ENCODE measurements around the gene ITPRIP.
A peak's percentile ranks its signal among the peaks of the same experiment; 100 is the strongest.

Gene ITPRIP

GRCh38 chr10:104306897-104307296, 31.4 kb downstream of the ITPRIP start:
- Histone ChIP-seq H3K4me3 (ENCODE audit: severe bottlenecking) (no peak overlapping the region), H3K4me1 (ENCODE audit: insufficient read depth, poor library complexity, severe bottlenecking) (peaks cover 4% of the 10 kb centered on the region), H3K27me3 (ENCODE audit: insufficient read depth, poor library complexity, severe bottlenecking) (no peaks in the 10 kb centered on the region), H3K36me3 (ENCODE audit: low read depth) (peaks cover 17% of the 10 kb centered on the region), H3K9me3 (ENCODE audit: severe bottlenecking) (no peaks in the 10 kb centered on the region), H3K27ac (ENCODE audit: poor library complexity, severe bottlenecking) (no peak overlapping the region)
- DNase-seq (ENCODE audit: low spot score) (no peak), ATAC-seq (ENCODE audit: low read depth) (no peak)
- TF ChIP-seq CTCF (IDR thresholded peaks at IDR 0.05; ENCODE audit: poor library complexity, severe bottlenecking): no peak

DNA sequence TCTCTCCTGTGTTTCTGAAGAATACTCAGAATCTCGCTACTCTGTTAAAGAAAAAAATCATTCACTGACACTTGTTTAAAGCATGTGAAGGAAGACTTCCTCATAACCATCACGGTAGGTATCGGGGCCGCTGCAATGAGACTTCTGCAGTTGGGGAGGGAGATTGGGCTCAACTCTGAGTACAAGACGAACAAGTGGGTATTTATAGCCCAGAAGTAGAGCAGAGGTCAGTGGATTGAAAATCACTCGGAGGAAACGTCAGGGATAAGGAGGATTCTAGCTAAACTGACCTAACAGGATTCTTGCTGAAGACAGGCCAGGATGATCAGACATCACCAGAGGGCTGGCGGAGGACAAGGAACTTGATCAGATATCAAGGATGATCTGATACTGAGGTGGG, 33.3 kb downstream of the ITPRIP start:
- no peaks in the 10 kb centered on the region for H3K9me3 ChIP-seq (ENCODE audit: severe bottlenecking)
- H3K36me3 ChIP-seq (ENCODE audit: low read depth): 0 out of 2 replicates have a peak, but pooled peaks cover 5% of the 10 kb centered on the region
- no peak for DNase-seq (ENCODE audit: low spot score)
- peaks cover 22% of the 10 kb centered on the region for H3K4me1 ChIP-seq (ENCODE audit: insufficient read depth, poor library complexity, severe bottlenecking)
- ATAC-seq (ENCODE audit: low read depth): no peak
- no peak overlapping the region for H3K4me3 ChIP-seq (ENCODE audit: severe bottlenecking)
- H3K27me3 ChIP-seq (ENCODE audit: insufficient read depth, poor library complexity, severe bottlenecking): no peaks in the 10 kb centered on the region
- H3K27ac ChIP-seq (ENCODE audit: poor library complexity, severe bottlenecking): peak overlapping the region; percentile 16
- no peak for TF ChIP-seq CTCF (IDR thresholded peaks at IDR 0.05; ENCODE audit: poor library complexity, severe bottlenecking)

- Histone ChIP-seq H3K36me3 (ENCODE audit: low read depth) (0 out of 2 replicates have a peak, but pooled peaks cover 3% of the 10 kb centered on the region), H3K4me1 (ENCODE audit: insufficient read depth, poor library complexity, severe bottlenecking) (peaks cover 28% of the 10 kb centered on the region), H3K4me3 (ENCODE audit: severe bottlenecking) (no peak overlapping the region), H3K27ac (ENCODE audit: poor library complexity, severe bottlenecking) (no peak overlapping the region), H3K27me3 (ENCODE audit: insufficient read depth, poor library complexity, severe bottlenecking) (no peaks in the 10 kb centered on the region), H3K9me3 (ENCODE audit: severe bottlenecking) (no peaks in the 10 kb centered on the region)
- TF ChIP-seq CTCF (IDR thresholded peaks at IDR 0.05; ENCODE audit: poor library complexity, severe bottlenecking): no peak
- no peak for ATAC-seq (ENCODE audit: low read depth)
- no peak for DNase-seq (ENCODE audit: low spot score)
Observed at GRCh38 chr10:104304356-104304745, 33.9 kb downstream of the ITPRIP start.

- Histone ChIP-seq H3K4me3 (ENCODE audit: severe bottlenecking) (no peak overlapping the region), H3K9me3 (ENCODE audit: severe bottlenecking) (no peaks in the 10 kb centered on the region), H3K36me3 (ENCODE audit: low read depth) (0 out of 2 replicates have a peak, but pooled peaks cover 3% of the 10 kb centered on the region), H3K27me3 (ENCODE audit: insufficient read depth, poor library complexity, severe bottlenecking) (no peaks in the 10 kb centered on the region), H3K27ac (ENCODE audit: poor library complexity, severe bottlenecking) (no peak overlapping the region), H3K4me1 (ENCODE audit: insufficient read depth, poor library complexity, severe bottlenecking) (peaks cover 28% of the 10 kb centered on the region)
- TF ChIP-seq CTCF (IDR thresholded peaks at IDR 0.05; ENCODE audit: poor library complexity, severe bottlenecking): no peak
- ATAC-seq (ENCODE audit: low read depth): no peak
- DNase-seq (ENCODE audit: low spot score): no peak
Observed at GRCh38 chr10:104303594-104304355, 34.5 kb downstream of the ITPRIP start.

All from RWPE2 (cell line).